Measurements from ENCODE around the gene AKAIN1. TPM values are rescaled to one million over a fixed set of nuclear protein-coding genes. Genes with fewer than 3 reads are reported as not detected.

The AKAIN1 gene
- not detected for total RNA-seq

GRCh38 chr18:5197032-5197434, at the start of gene AKAIN1:
AKAIN1 (minus strand) TSS chr18:5197257; CDS start chr18:5197053, 204 bp downstream.
- no peaks in the 10 kb centered on the region for H3K4me1 ChIP-seq
- no peaks in the 10 kb centered on the region for H3K36me3 ChIP-seq
- no peak within 1 kb of the TSS for H3K4me3 ChIP-seq
- no peak for DNase-seq
- H3K9me3 ChIP-seq = no peaks in the 10 kb centered on the region
- TF ChIP-seq POLR2A (IDR thresholded peaks at IDR 0.05) (no peak), CTCF (IDR thresholded peaks at IDR 0.05) (no peak)
- H3K27ac ChIP-seq = no peak within 1 kb of the TSS
- H3K27me3 ChIP-seq = peaks cover 0 to 27% of the 10 kb centered on the region in 2 donors
- intact Hi-C loops (cut with DNase I; ENCODE audit: low total_unique reads) = no loop called here

- H3K4me1 ChIP-seq = no peaks in the 10 kb centered on the region
- intact Hi-C loops (cut with DNase I; ENCODE audit: low total_unique reads) = no loop called here
- no peak for DNase-seq
- TF ChIP-seq CTCF (IDR thresholded peaks at IDR 0.05) = no peak
- no peak for TF ChIP-seq POLR2A (IDR thresholded peaks at IDR 0.05)
- no peak overlapping the region for H3K4me3 ChIP-seq
- no peak overlapping the region for H3K27ac ChIP-seq
- H3K36me3 ChIP-seq = no peaks in the 10 kb centered on the region
- no peaks in the 10 kb centered on the region for H3K9me3 ChIP-seq
- H3K27me3 ChIP-seq = no peaks in the 10 kb centered on the region
Measured at GRCh38 chr18:5244941-5245340, 47.9 kb upstream of the AKAIN1 start.

- Histone ChIP-seq H3K4me1 (no peaks in the 10 kb centered on the region), H3K9me3 (no peaks in the 10 kb centered on the region), H3K36me3 (no peaks in the 10 kb centered on the region), H3K27me3 (no peaks in the 10 kb centered on the region), H3K4me3 (peak overlapping the region in 1 of 2 donors; percentile 78), H3K27ac (no peak overlapping the region)
- intact Hi-C loops (cut with DNase I; ENCODE audit: low total_unique reads) = no loop called here
- TF ChIP-seq CTCF (IDR thresholded peaks at IDR 0.05) = no peak
- no peak for TF ChIP-seq POLR2A (IDR thresholded peaks at IDR 0.05)
- DNase-seq = no peak
Measured at GRCh38 chr18:5239447-5239846, 42.4 kb upstream of the AKAIN1 start.

- H3K36me3 ChIP-seq = no peaks in the 10 kb centered on the region
- no peaks in the 10 kb centered on the region for H3K9me3 ChIP-seq
- H3K4me3 ChIP-seq = peak overlapping the region; percentile 69 to 78
- TF ChIP-seq POLR2A (IDR thresholded peaks at IDR 0.05) = no peak
- TF ChIP-seq CTCF (IDR thresholded peaks at IDR 0.05) = no peak
- intact Hi-C loops (cut with DNase I; ENCODE audit: low total_unique reads) = no loop called here
- H3K4me1 ChIP-seq = no peaks in the 10 kb centered on the region
- DNase-seq = peak in 1 of 2 donors; percentile 29
- H3K27ac ChIP-seq = peak overlapping the region; percentile 93 to 99
- H3K27me3 ChIP-seq = no peaks in the 10 kb centered on the region
Measured at GRCh38 chr18:5238371-5238976, 41.4 kb upstream of the AKAIN1 start.

GRCh38 chr18:5237723-5238370, 40.8 kb upstream of the AKAIN1 start:
- Histone ChIP-seq H3K27ac (peak overlapping the region; percentile 93 to 99), H3K4me3 (peak overlapping the region; percentile 69 to 78), H3K9me3 (no peaks in the 10 kb centered on the region), H3K27me3 (no peaks in the 10 kb centered on the region), H3K36me3 (no peaks in the 10 kb centered on the region), H3K4me1 (no peaks in the 10 kb centered on the region)
- peak; percentile 85 to 86 for DNase-seq
- intact Hi-C loops (cut with DNase I; ENCODE audit: low total_unique reads) = no loop called here
- TF ChIP-seq CTCF (IDR thresholded peaks at IDR 0.05) = peak in 3 of 4 experiments; percentile 2 to 35 (median 12)
- TF ChIP-seq POLR2A (IDR thresholded peaks at IDR 0.05) = peak; percentile 23 to 74
